Activated CD4-positive, alpha-beta T cell treated with anti-CD3 and anti-CD28 coated beads, Interleukin-2, amount 50 U/mL, for 16 hours (primary cell): ENCODE measurements around the gene MAML3.
A peak's percentile ranks its signal among the peaks of the same experiment; 100 is the strongest.

Source experiments
- DNase-seq: peaks from one replicate; pipeline ENCODE4 v3.0.0-alpha.2; 2020

MAML3 gene

GRCh38 chr4:140122891-140123290, 31.1 kb downstream of the MAML3 start:
- no peak for DNase-seq

- DNase-seq = no peak
These were observed 32.3 kb downstream of the MAML3 start for GRCh38 chr4:140121646-140122045.

- DNase-seq = no peak
These were observed 34.9 kb downstream of the MAML3 start for GRCh38 chr4:140118931-140119640.

GRCh38 chr4:140117947-140118346, 36.0 kb downstream of the MAML3 start:
- no peak for DNase-seq

- DNase-seq = peak; percentile 76
These were observed 37.4 kb downstream of the MAML3 start for GRCh38 chr4:140116442-140117104.

- no peak for DNase-seq
These were observed 38.8 kb downstream of the MAML3 start for GRCh38 chr4:140115140-140115539.

- DNase-seq = no peak
These were observed 40.3 kb downstream of the MAML3 start for GRCh38 chr4:140113653-140114052.

GRCh38 chr4:140112576-140112975, 41.4 kb downstream of the MAML3 start:
- no peak for DNase-seq

- no peak for DNase-seq
These were observed 42.7 kb downstream of the MAML3 start for GRCh38 chr4:140111256-140111655.

- DNase-seq = no peak
These were observed 43.3 kb downstream of the MAML3 start for GRCh38 chr4:140110542-140111215.

- no peak for DNase-seq
These were observed 44.2 kb downstream of the MAML3 start for GRCh38 chr4:140109737-140110136.

- DNase-seq = no peak
These were observed 44.7 kb downstream of the MAML3 start for GRCh38 chr4:140109292-140109691.

- DNase-seq = no peak
These were observed 45.2 kb downstream of the MAML3 start for GRCh38 chr4:140108713-140109230.

GRCh38 chr4:140108243-140108642, 45.7 kb downstream of the MAML3 start:
- no peak for DNase-seq

- no peak for DNase-seq
These were observed 47.6 kb downstream of the MAML3 start for GRCh38 chr4:140106289-140106844.

GRCh38 chr4:140105436-140105835, 48.5 kb downstream of the MAML3 start:
- no peak for DNase-seq

- DNase-seq = peak; percentile 96
These were observed 50.3 kb downstream of the MAML3 start for GRCh38 chr4:140103676-140104075.

GRCh38 chr4:140102421-140102820, 51.6 kb downstream of the MAML3 start:
- DNase-seq = peak; percentile 32

GRCh38 chr4:140100771-140101170, 53.2 kb downstream of the MAML3 start:
- no peak for DNase-seq

- peak; percentile 61 for DNase-seq
These were observed 54.0 kb downstream of the MAML3 start for GRCh38 chr4:140099983-140100382.

- no peak for DNase-seq
These were observed 55.4 kb downstream of the MAML3 start for GRCh38 chr4:140098455-140099160.

GRCh38 chr4:140097572-140097971, 56.4 kb downstream of the MAML3 start:
- no peak for DNase-seq

- no peak for DNase-seq
These were observed 57.1 kb downstream of the MAML3 start for GRCh38 chr4:140096921-140097320.
